ENCODE data around the gene CLSTN3.

CLSTN3 gene

GRCh38 chr12:7197841-7198240, 67.7 kb downstream of the CLSTN3 start:
- DNase-seq: no peak

GRCh38 chr12:7203109-7203508, 72.9 kb downstream of the CLSTN3 start:
- no peak for DNase-seq

- DNase-seq: no peak
Measured at GRCh38 chr12:7205091-7205490, 74.9 kb downstream of the CLSTN3 start.

- no peak for DNase-seq
Measured at GRCh38 chr12:7206691-7207090, 76.5 kb downstream of the CLSTN3 start.

GRCh38 chr12:7207866-7208625, 77.9 kb downstream of the CLSTN3 start:
- no peak for DNase-seq
